HG02588 (cell line): ENCODE data around the gene SHMT2.

Experiments used
- ATAC-seq: cut with Tn5 transposase; IDR thresholded peaks from one replicate; pipeline ENCODE4 v1.9.1; 2021; ENCODE audit warnings: mild to moderate bottlenecking, moderate library complexity; ENCODE audit not compliant: unreplicated experiment

SHMT2 gene

GRCh38 chr12:57196439-57196838, 33.1 kb upstream of the SHMT2 start:
- no peak for ATAC-seq

DNA sequence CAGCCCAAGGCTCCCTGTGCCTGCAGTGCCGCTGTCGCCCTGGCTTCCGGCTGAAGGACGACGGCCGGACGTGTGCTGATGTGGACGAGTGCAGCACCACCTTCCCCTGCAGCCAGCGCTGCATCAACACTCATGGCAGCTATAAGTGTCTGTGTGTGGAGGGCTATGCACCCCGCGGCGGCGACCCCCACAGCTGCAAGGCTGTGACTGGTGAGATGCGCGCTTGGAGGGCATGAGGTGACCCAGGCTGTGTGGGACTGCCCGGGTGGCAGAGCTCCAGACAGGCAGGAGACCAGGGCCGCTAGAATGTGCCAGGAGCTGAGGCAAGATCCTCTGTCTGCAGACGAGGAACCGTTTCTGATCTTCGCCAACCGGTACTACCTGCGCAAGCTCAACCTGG, 32.6 kb upstream of the SHMT2 start:
- no peak for ATAC-seq

- no peak for ATAC-seq
Observed at GRCh38 chr12:57198329-57198728, 31.2 kb upstream of the SHMT2 start.

- ATAC-seq = no peak
Observed at GRCh38 chr12:57199191-57199590, 30.3 kb upstream of the SHMT2 start.

DNA sequence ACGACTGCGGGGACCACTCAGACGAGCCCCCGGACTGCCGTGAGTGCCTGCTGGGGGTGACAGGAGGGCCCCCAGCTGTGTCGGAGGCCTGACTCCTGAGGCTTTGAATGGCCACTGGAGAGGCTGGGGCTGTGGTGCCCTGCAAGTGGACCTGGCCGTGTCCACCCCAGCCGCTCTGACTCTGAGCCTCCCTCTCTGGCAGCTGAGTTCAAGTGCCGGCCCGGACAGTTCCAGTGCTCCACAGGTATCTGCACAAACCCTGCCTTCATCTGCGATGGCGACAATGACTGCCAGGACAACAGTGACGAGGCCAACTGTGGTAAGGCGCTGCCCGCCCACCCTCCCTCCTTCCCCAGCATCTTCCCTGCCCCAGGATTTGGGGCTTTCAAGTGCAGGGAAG, 29.0 kb upstream of the SHMT2 start:
- no peak for ATAC-seq

DNA sequence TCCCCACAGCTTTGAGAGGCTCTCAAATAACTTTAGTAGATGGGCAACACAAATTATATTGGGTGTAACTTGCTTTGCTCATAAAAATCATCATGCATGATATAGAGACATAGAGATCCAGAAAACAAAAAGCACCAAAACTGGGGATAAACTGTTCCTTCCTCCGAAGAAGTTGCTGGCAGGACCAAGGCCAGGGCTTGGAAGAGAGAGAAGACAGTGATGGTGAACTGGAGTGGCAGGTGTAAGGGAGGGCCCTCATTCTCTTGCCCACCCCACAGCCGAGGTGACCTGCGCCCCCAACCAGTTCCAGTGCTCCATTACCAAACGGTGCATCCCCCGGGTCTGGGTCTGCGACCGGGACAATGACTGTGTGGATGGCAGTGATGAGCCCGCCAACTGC, 28.3 kb upstream of the SHMT2 start:
- ATAC-seq = no peak

DNA sequence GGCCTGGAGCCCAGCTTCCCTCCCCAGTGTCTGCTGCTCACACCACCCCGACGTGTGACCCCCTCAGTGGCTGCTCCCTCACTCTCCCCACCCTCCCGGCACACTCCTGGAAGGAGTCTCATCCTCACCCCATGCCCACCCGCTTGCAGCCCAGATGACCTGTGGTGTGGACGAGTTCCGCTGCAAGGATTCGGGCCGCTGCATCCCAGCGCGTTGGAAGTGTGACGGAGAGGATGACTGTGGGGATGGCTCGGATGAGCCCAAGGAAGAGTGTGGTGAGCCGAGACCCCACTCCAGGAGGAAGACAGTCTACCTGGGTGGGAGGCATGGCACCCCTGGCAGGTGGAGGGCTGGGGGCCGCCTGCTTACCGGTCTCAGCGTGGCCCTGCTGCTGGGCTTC, 27.9 kb upstream of the SHMT2 start:
- ATAC-seq = no peak

- ATAC-seq = no peak
Observed at GRCh38 chr12:57202321-57202720, 27.2 kb upstream of the SHMT2 start.

GRCh38 chr12:57203201-57203600, 26.3 kb upstream of the SHMT2 start:
- ATAC-seq = no peak

DNA sequence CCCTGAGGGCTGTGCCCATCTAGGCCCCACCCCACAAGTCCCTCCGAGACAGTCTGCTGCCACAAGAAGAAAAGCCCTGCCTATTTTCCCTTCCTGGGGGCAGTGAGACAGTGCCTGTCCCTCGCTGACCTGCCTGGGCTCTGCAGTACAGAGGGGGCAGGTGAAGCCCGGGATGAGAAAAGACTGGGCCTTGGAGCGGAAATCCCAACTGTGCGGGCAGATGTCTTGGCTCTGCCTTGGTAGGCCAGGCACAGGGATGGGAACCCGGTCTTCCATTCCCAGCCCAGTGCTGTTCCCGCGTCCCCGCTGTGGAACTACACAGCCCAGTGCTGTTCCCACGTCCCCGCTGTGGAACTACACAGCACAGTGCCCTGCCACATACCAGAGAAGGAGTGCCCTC, 25.7 kb upstream of the SHMT2 start:
- no peak for ATAC-seq

DNA sequence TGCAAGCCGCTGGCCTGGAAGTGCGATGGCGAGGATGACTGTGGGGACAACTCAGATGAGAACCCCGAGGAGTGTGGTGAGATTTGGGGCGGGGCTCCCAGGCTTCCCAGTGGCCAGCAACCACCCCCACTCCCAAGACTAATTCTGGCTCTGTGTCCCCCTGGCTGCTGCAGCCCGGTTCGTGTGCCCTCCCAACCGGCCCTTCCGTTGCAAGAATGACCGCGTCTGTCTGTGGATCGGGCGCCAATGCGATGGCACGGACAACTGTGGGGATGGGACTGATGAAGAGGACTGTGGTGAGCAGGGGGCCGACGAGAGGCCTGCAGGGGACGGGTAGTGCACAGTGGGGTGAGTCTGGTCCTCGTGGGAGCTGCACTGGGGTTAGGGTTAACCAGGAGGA, 25.1 kb upstream of the SHMT2 start:
- ATAC-seq = no peak

- ATAC-seq = no peak
Observed at GRCh38 chr12:57205186-57205585, 24.3 kb upstream of the SHMT2 start.

DNA sequence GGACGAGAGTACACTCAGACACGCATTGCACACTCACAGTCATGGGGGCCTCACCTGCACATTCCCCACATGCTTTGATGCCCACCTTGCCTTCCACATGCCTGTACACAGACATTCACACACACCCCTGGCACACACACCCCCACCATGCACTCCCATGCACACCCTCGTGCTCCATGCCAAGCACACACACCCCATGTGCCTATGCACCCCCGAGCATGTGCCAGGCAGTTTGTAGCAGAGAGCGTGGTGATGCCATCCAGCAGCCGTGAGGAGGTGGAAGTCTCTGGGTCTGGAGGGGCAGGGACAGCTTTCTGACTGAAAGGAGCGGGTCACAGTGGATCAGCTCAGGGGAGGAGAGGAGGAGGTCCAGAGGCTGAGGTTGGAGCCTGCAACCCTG, 23.6 kb upstream of the SHMT2 start:
- ATAC-seq = no peak

DNA sequence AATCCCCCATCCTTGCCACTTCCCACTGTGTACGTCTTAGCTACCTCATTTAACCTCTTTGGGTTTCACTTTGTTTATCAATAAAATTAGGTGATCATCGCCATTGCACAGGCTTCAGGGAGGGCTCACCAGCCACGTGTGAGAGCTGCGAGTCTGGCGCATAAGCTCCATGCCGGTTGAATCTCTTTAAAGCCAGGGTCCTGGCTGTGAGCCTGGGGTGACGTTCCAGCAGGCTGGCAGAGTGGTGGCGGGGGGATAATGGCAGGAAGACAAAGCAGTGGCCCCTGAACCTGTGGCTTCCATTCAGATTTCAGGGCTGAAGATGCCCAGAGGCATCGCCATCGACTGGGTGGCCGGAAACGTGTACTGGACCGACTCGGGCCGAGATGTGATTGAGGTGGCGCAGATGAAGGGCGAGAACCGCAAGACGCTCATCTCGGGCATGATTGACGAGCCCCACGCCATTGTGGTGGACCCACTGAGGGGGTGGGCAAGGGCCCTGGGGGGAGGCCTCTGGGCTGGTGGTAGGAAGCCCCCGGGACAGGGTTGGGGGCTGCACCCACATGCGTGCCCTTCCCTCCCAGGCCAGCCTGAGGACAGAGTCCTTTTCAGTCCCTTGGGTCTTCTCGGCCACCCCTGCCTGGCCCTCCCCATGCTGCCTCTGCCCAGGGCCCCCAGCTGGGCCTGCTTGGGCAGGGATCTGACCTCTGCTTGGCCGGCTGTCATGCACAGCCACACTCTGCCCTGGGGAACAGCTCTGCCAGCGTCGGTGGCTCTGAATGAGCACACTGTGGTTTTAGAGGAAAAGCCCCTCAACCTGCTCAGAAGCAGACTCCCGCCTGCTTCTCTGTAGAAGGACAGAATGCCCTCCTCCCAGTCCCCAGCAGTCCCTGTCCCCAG, 21.5 kb upstream of the SHMT2 start:
- no peak for ATAC-seq

GRCh38 chr12:57208631-57209282, 20.8 kb upstream of the SHMT2 start:
- ATAC-seq = no peak

- no peak for ATAC-seq
Observed at GRCh38 chr12:57209916-57210315, 19.6 kb upstream of the SHMT2 start.

- ATAC-seq = no peak
Observed at GRCh38 chr12:57210461-57210860, 19.1 kb upstream of the SHMT2 start.

GRCh38 chr12:57210926-57211692, 18.4 kb upstream of the SHMT2 start:
- ATAC-seq = no peak

DNA sequence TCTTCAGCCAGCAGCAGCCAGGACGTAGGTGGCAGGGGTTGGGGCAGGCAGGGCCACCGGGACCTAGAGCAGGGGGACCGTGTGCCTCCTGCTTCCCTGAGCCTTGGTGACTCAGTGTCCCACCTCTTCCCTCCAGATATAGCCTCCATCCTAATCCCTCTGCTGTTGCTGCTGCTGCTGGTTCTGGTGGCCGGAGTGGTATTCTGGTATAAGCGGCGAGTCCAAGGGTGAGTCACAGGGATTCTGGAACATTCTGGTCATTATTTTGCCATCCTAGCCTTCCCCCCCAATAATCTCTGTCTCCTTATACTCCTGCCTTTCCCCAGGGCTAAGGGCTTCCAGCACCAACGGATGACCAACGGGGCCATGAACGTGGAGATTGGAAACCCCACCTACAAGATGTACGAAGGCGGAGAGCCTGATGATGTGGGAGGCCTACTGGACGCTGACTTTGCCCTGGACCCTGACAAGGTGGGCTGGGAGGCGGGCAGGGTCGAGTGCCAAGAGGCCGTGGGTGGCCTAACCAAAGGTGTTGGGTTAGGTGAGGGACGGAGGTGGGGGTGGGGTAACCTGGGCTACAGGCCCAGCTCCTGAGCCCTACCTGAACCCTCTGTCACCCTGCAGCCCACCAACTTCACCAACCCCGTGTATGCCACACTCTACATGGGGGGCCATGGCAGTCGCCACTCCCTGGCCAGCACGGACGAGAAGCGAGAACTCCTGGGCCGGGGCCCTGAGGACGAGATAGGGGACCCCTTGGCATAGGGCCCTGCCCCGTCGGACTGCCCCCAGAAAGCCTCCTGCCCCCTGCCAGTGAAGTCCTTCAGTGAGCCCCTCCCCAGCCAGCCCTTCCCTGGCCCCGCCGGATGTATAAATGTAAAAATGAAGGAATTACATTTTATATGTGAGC, 17.5 kb upstream of the SHMT2 start:
- no peak for ATAC-seq

DNA sequence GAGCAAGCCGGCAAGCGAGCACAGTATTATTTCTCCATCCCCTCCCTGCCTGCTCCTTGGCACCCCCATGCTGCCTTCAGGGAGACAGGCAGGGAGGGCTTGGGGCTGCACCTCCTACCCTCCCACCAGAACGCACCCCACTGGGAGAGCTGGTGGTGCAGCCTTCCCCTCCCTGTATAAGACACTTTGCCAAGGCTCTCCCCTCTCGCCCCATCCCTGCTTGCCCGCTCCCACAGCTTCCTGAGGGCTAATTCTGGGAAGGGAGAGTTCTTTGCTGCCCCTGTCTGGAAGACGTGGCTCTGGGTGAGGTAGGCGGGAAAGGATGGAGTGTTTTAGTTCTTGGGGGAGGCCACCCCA, 16.8 kb upstream of the SHMT2 start:
- ATAC-seq = no peak
